Measurements from ENCODE around the gene PDHB.

DNA sequence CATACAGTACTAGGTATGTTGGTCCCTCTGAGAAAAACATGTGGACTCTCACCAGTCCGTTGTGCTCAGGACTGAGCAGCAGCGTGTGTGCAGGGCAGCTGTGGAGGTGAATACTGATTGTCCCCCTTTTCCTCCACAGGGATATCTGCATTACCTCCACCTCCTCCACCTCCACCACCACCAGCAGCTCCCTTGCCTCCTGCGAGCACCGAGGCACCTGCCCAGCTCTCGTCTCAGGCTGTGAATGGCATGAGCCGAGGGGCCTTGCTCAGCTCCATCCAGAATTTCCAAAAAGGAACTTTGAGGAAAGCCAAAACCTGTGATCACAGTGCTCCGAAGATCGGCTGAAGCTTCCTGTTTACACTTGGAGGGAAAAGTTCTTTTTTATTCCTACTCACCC is 9.0 kb downstream of the PDHB start:
- TF ChIP-seq, protein P1, sequence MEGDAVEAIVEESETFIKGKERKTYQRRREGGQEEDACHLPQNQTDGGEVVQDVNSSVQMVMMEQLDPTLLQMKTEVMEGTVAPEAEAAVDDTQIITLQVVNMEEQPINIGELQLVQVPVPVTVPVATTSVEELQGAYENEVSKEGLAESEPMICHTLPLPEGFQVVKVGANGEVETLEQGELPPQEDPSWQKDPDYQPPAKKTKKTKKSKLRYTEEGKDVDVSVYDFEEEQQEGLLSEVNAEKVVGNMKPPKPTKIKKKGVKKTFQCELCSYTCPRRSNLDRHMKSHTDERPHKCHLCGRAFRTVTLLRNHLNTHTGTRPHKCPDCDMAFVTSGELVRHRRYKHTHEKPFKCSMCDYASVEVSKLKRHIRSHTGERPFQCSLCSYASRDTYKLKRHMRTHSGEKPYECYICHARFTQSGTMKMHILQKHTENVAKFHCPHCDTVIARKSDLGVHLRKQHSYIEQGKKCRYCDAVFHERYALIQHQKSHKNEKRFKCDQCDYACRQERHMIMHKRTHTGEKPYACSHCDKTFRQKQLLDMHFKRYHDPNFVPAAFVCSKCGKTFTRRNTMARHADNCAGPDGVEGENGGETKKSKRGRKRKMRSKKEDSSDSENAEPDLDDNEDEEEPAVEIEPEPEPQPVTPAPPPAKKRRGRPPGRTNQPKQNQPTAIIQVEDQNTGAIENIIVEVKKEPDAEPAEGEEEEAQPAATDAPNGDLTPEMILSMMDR (IDR thresholded peaks at IDR 0.05), result no peak
- no peak for TF ChIP-seq POLR2A (IDR thresholded peaks at IDR 0.05)
